Skeletal muscle satellite cell (primary cell): ENCODE data around the gene OBSCN.
"Not testable (repeated sequence)": the region's sequence is repeated elsewhere in the genome, so short reads cannot be mapped to it uniquely, and the experiment has no call there.

Experiments used
- H3K27me3 ChIP-seq: 2 replicates; pipeline ENCODE4 v1.7.0; 2013; ENCODE audit warnings: low read length; ENCODE audit not compliant: control insufficient read depth, insufficient read depth
- H3K36me3 ChIP-seq: 2 replicates; pipeline ENCODE4 v1.7.0; 2013; ENCODE audit warnings: mild to moderate bottlenecking, control low read depth, low read length; ENCODE audit not compliant: insufficient read depth
- H3K4me1 ChIP-seq: 2 replicates; pipeline ENCODE4 v1.7.0; 2013; ENCODE audit warnings: low read length; ENCODE audit not compliant: control insufficient read depth, insufficient read depth
- H3K4me2 ChIP-seq: 2 replicates; pipeline ENCODE4 v1.7.0; 2013; ENCODE audit warnings: mild to moderate bottlenecking, low read length
- H3K4me3 ChIP-seq: 2 replicates; pipeline ENCODE4 v1.7.0; 2013; ENCODE audit warnings: low read length
- H3K9ac ChIP-seq: 2 replicates; pipeline ENCODE4 v1.7.0; 2013; ENCODE audit warnings: mild to moderate bottlenecking, low read depth, low read length, moderate library complexity
- H3K9me3 ChIP-seq: replicated peaks from 2 replicates; pipeline ENCODE4 v1.7.0; 2013; ENCODE audit warnings: mild to moderate bottlenecking, control low read depth, low read length

Gene OBSCN

DNA sequence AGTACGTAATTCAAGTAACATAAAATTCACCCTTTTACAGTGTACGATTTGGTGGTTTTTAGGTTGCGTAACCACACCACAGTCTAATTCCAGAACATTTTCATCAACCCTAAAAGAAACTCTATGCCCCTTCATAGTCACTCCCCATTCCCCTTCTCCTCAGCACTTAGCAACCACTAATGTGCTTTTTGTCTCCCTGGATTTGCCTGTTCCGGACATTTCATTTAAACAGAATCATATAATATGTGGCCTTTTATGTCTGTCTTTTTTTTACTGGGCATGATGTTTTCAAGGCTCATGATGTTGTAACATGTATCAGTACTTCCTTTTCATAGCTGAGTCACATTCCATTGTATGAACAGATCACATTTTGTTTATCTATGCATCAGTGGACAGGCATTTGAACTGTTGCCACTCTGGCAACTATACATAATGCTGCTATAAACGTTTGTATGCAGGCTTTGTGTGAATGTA, 20.8 kb downstream of the OBSCN start:
- no peak overlapping the region for H3K9ac ChIP-seq
- H3K9me3 ChIP-seq = peaks cover 4% of the 10 kb centered on the region
- peak overlapping the region; percentile 52 for H3K4me2 ChIP-seq
- no peaks in the 10 kb centered on the region for H3K27me3 ChIP-seq
- no peaks in the 10 kb centered on the region for H3K36me3 ChIP-seq
- H3K4me1 ChIP-seq = peaks cover 14% of the 10 kb centered on the region
- no peak overlapping the region for H3K4me3 ChIP-seq

GRCh38 chr1:228231189-228231588, 23.3 kb downstream of the OBSCN start:
- Histone ChIP-seq H3K4me1 (peaks cover 14% of the 10 kb centered on the region), H3K4me3 (no peak overlapping the region), H3K27me3 (no peaks in the 10 kb centered on the region), H3K4me2 (no peak overlapping the region), H3K9ac (no peak overlapping the region), H3K36me3 (no peaks in the 10 kb centered on the region), H3K9me3 (no peaks in the 10 kb centered on the region)

GRCh38 chr1:228233136-228233535, 25.3 kb downstream of the OBSCN start:
- H3K27me3 ChIP-seq = no peaks in the 10 kb centered on the region
- H3K36me3 ChIP-seq = no peaks in the 10 kb centered on the region
- no peaks in the 10 kb centered on the region for H3K9me3 ChIP-seq
- H3K4me3 ChIP-seq = no peak overlapping the region
- no peak overlapping the region for H3K4me2 ChIP-seq
- H3K4me1 ChIP-seq = peaks cover 3% of the 10 kb centered on the region
- no peak overlapping the region for H3K9ac ChIP-seq

GRCh38 chr1:228234921-228235320, 27.1 kb downstream of the OBSCN start:
- Histone ChIP-seq H3K4me1 (no peaks in the 10 kb centered on the region), H3K36me3 (no peaks in the 10 kb centered on the region), H3K9me3 (no peaks in the 10 kb centered on the region), H3K9ac (no peak overlapping the region), H3K27me3 (no peaks in the 10 kb centered on the region), H3K4me3 (no peak overlapping the region), H3K4me2 (no peak overlapping the region)

GRCh38 chr1:228236744-228237143, 28.9 kb downstream of the OBSCN start:
- H3K9me3 ChIP-seq = no peaks in the 10 kb centered on the region
- H3K9ac ChIP-seq = no peak overlapping the region
- no peak overlapping the region for H3K4me2 ChIP-seq
- no peaks in the 10 kb centered on the region for H3K36me3 ChIP-seq
- H3K4me3 ChIP-seq = no peak overlapping the region
- no peaks in the 10 kb centered on the region for H3K4me1 ChIP-seq
- no peaks in the 10 kb centered on the region for H3K27me3 ChIP-seq

GRCh38 chr1:228238007-228238406, 30.2 kb downstream of the OBSCN start:
- no peaks in the 10 kb centered on the region for H3K36me3 ChIP-seq
- no peak overlapping the region for H3K4me3 ChIP-seq
- no peak overlapping the region for H3K9ac ChIP-seq
- H3K27me3 ChIP-seq = no peaks in the 10 kb centered on the region
- no peaks in the 10 kb centered on the region for H3K4me1 ChIP-seq
- H3K9me3 ChIP-seq = peaks cover under 1% of the 10 kb centered on the region
- no peak overlapping the region for H3K4me2 ChIP-seq

GRCh38 chr1:228238461-228238860, 30.6 kb downstream of the OBSCN start:
- no peaks in the 10 kb centered on the region for H3K36me3 ChIP-seq
- peaks cover 5% of the 10 kb centered on the region for H3K9me3 ChIP-seq

DNA sequence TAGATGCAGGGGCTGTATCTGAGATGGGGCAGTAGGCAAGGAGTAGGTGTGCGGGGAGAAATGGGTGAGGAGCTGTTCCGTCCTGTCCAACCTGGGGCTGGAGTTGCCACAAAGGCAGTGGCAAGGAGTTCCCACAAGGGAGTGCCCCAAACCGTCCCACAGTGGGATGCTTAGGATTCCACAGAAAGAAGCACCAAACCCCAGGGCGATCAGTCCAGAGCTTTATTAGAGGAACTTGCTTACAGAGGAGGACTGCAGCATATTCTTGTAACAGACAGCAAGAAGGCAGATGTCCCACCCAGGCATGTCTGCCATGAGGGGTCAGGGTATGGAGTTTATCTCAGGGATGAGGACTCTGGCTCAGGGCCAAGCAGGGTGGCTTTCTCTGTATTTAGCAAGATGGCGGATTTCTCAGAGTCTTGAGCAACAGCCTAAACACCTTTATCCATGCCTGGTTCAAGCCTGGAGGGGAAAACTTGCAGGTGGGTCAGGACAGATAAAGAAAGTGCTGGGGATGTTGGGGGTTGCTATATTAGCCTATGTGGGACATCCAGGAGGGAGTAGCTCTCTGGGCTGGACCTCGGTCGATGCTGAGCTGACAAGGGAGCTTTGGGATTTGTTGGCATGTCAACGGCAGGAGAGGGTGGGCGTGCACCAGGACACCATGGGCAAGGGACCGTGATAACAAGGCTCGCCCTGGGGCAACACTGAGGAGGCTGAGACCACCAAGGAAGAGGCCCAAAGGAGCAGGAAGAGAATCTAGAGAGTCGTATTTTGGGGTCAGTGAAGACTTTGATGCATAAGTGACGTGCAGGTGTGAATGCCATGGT, 32.8 kb downstream of the OBSCN start:
- Histone ChIP-seq H3K4me1 (no peaks in the 10 kb centered on the region), H3K4me2 (no peak overlapping the region), H3K27me3 (no peaks in the 10 kb centered on the region), H3K4me3 (no peak overlapping the region), H3K36me3 (no peaks in the 10 kb centered on the region), H3K9ac (no peak overlapping the region), H3K9me3 (peaks cover 11% of the 10 kb centered on the region)

More at GRCh38 chr1:228238461-228238860, 30.6 kb downstream of the OBSCN start:
- Histone ChIP-seq H3K4me3 (no peak overlapping the region), H3K4me2 (no peak overlapping the region), H3K9ac (no peak overlapping the region), H3K27me3 (no peaks in the 10 kb centered on the region), H3K4me1 (no peaks in the 10 kb centered on the region)

DNA sequence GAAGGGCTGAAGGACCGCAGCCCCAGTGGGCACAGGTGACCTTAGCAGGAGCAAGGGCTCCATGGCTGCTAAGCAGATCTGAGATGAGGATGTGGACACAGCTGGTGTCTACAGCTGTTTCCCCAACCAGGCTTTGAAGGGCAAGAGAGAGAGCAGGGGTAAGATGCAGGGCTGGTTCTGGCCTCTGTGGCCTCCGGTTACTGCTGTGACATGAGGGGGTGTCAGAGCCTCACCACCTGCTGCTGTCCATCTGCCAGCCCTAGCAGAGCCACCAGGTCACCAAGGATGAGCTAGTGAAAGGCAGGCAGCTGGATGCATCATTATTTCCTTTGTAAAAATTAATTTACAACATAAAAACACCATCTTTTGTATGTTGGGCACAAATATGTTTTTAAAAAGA, 33.4 kb downstream of the OBSCN start:
- no peak overlapping the region for H3K9ac ChIP-seq
- H3K4me1 ChIP-seq = no peaks in the 10 kb centered on the region
- H3K9me3 ChIP-seq = peaks cover 11% of the 10 kb centered on the region
- H3K27me3 ChIP-seq = no peaks in the 10 kb centered on the region
- H3K4me3 ChIP-seq = no peak overlapping the region
- H3K4me2 ChIP-seq = no peak overlapping the region
- no peaks in the 10 kb centered on the region for H3K36me3 ChIP-seq

GRCh38 chr1:228242409-228242808, 34.6 kb downstream of the OBSCN start:
- no peaks in the 10 kb centered on the region for H3K4me1 ChIP-seq
- H3K4me2 ChIP-seq = no peak overlapping the region
- H3K9ac ChIP-seq = no peak overlapping the region
- H3K27me3 ChIP-seq = no peaks in the 10 kb centered on the region
- H3K36me3 ChIP-seq = no peaks in the 10 kb centered on the region
- H3K9me3 ChIP-seq = peaks cover 11% of the 10 kb centered on the region
- no peak overlapping the region for H3K4me3 ChIP-seq

GRCh38 chr1:228243093-228243492, 35.2 kb downstream of the OBSCN start:
- Histone ChIP-seq H3K4me1 (no peaks in the 10 kb centered on the region), H3K36me3 (no peaks in the 10 kb centered on the region), H3K9me3 (peaks cover 11% of the 10 kb centered on the region), H3K27me3 (no peaks in the 10 kb centered on the region), H3K4me2 (no peak overlapping the region), H3K9ac (no peak overlapping the region), H3K4me3 (no peak overlapping the region)

DNA sequence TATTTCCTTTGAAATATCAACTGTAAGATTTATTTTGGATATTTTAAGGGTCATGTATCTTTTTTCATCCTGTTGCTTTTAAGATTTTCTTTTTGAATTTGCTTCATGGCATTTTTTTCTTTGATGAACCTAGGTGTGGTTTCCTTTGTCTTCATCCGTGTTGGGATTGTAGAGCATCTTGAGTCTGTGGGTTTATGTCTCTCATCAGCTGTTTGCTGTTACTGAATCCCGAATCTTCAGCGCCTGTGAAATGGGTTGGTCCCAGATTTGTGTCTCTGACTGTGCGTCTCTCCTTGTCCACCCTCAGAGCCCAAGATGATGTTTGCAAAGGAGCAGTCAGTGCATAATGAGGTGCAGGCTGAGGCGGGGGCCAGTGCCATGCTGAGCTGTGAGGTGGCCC, 36.1 kb downstream of the OBSCN start:
- H3K9ac ChIP-seq, H3K4me2 ChIP-seq: not testable (repeated sequence)

More for the DNA sequence above, 36.1 kb downstream of the OBSCN start:
- H3K36me3 ChIP-seq, H3K27me3 ChIP-seq, H3K4me1 ChIP-seq, H3K4me3 ChIP-seq: not testable (repeated sequence)
- peaks cover 11% of the 10 kb centered on the region for H3K9me3 ChIP-seq
